Mucosa of rectum (tissue), 2 donors: Measurements from ENCODE around the gene MYH2.

Experiments used
- H3K27ac ChIP-seq, 2 donors: one replicate each; pipeline ENCODE4 v1.7.0; 2013; ENCODE audit warnings: inconsistent platforms in 2 of 2, low read depth in 2 of 2, low read length in 2 of 2
- H3K27me3 ChIP-seq, 2 donors: one replicate each; pipeline ENCODE4 v1.7.0; 2013; ENCODE audit warnings: low read length in 2 of 2; ENCODE audit not compliant: control insufficient read depth in 2 of 2, insufficient read depth in 2 of 2
- H3K36me3 ChIP-seq, 2 donors: one replicate each; pipeline ENCODE4 v1.7.0; 2013; ENCODE audit warnings: low read length in 2 of 2; ENCODE audit not compliant: control insufficient read depth in 2 of 2, insufficient read depth in 2 of 2
- H3K4me1 ChIP-seq, 2 donors: one replicate each; pipeline ENCODE4 v1.7.0; 2013; ENCODE audit warnings: low read length in 2 of 2, mild to moderate bottlenecking in 1 of 2; ENCODE audit not compliant: control insufficient read depth in 2 of 2, insufficient read depth in 2 of 2
- H3K4me3 ChIP-seq, 2 donors: one replicate each; pipeline ENCODE4 v1.7.0; 2013; ENCODE audit warnings: low read length in 2 of 2
- H3K9ac ChIP-seq, 2 donors: one replicate each; pipeline ENCODE4 v1.7.0; 2013; ENCODE audit warnings: low read length in 2 of 2, low read depth in 1 of 2, mild to moderate bottlenecking in 1 of 2
- H3K9me3 ChIP-seq, 2 donors: one replicate each; pipeline ENCODE4 v1.7.0; 2013; ENCODE audit warnings: low read length in 2 of 2; ENCODE audit not compliant: control insufficient read depth in 2 of 2
- donor health status: healthy.
- donor health status: Normal muscosa, but diverticular disease.

MYH2 gene

DNA sequence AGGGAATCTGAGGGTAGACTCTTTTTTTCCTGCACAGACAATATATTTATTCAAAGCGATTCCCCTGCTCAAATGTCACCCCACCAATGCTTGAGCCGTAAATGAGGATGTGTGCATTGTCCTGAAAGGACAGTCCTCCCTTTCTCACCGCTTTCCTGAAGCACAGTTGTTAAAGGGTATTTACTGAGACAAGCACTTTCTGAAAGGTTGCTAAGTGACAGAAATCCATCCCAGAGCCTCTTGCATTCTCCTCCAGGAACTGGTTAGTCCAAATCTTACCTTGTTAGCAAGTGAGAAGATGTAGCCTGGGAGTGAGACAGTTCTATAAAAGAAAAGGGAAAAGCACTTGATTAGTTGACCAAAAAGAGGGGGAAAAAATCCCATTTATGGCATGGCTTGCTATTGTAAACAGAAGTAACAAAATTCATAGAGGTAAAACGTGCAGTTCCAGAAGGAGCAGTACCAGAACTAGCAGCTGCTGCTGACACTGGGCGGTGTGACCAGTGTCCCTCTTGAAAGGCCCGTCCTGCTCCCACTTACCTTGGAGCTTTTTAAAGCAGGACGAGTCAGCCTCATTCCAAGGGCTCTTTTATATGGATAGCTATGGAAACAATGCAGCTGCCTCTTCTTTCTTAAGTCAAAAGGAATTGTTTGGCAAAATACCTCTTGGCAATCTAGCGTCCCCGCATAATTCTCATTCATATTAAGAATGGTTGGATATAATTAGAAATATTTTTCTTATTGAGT is at the start of gene MYH2:
MYH2 (minus strand) TSS at position 563 of the 747 bp plus-strand sequence. CDS start 1,738 bp downstream, outside the sequence.
- Histone ChIP-seq H3K4me3 (no peak within 1 kb of the TSS), H3K4me1 (no peaks in the 10 kb centered on the region), H3K9me3 (no peaks in the 10 kb centered on the region), H3K9ac (no peak within 1 kb of the TSS), H3K27me3 (no peaks in the 10 kb centered on the region), H3K36me3 (no peaks in the 10 kb centered on the region), H3K27ac (no peak within 1 kb of the TSS)

DNA sequence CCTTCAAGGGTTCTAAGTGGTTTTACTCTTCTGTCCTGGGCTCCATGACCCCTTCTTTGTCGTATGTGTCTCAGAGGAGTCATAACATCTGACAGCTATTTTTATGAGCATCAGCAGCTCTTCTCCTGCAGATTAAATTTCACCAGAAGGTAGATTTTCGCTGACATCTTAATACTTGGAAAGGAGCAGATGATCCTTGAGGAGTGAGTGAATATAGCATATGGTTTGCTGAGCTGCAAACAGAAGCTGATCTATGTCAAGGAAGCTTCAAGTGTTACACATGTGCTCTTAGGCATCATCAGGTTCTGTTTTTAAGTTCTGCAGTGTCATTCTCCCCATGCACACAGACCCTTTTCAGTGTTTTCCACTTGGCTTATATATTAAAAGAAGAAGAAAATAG is 49.2 kb upstream of the MYH2 start:
- Histone ChIP-seq H3K36me3 (no peaks in the 10 kb centered on the region), H3K27ac (no peak overlapping the region), H3K4me1 (no peaks in the 10 kb centered on the region), H3K4me3 (no peak overlapping the region), H3K9me3 (no peaks in the 10 kb centered on the region), H3K27me3 (no peaks in the 10 kb centered on the region), H3K9ac (no peak overlapping the region)

DNA sequence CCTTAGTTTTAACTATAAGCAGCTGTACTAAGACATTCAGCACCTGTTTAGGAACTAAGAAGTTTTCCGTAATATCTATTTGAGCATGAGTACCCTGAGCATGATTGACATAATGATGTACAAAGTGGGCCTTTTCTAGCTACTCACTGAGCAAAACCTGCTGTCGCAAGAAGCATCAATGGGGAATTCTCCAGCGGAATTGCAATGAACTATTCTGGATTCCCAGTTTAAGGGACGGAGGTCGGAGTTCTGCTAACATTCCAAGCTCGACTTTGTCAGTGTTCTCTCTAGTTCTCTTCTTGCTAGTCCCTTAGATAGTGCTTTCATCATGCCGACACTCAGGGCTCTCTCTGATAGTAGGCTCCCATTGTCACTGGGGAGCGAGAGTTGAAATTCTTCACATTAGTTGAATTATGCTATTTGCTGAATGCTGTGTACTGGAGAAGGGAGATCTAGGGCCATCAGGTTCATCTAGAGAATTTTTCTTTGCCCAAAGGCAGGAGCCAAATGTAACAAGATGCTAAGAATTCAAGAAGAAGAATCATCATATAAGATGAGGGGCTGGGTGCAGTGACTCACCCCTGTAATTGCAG is 40.2 kb upstream of the MYH2 start:
- Histone ChIP-seq H3K9ac (no peak overlapping the region), H3K27me3 (no peaks in the 10 kb centered on the region), H3K4me3 (no peak overlapping the region), H3K4me1 (no peaks in the 10 kb centered on the region), H3K9me3 (no peaks in the 10 kb centered on the region), H3K27ac (no peak overlapping the region), H3K36me3 (no peaks in the 10 kb centered on the region)

DNA sequence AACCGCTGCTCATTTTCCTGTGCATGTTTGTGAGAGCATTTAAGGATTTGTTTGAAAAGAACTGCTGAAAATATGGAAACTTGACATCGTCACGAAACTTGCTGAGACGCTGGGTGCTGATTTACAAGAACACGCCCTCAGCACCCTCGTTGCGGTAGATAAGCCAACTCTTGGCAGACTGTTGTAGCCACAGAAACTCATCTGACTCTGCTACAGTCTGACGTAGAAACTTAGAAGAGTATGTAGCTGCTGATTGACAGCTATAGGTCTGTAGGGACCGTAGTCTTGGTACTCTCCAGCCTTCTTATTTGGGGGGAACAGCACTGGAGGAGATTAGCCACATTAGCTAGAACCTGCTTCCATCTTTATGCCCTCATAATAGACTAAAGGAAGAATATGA is 36.1 kb upstream of the MYH2 start:
- H3K4me3 ChIP-seq, result no peak overlapping the region
- no peaks in the 10 kb centered on the region for H3K36me3 ChIP-seq
- no peak overlapping the region for H3K27ac ChIP-seq
- no peaks in the 10 kb centered on the region for H3K27me3 ChIP-seq
- no peak overlapping the region for H3K9ac ChIP-seq
- H3K9me3 ChIP-seq, result no peaks in the 10 kb centered on the region
- no peaks in the 10 kb centered on the region for H3K4me1 ChIP-seq

DNA sequence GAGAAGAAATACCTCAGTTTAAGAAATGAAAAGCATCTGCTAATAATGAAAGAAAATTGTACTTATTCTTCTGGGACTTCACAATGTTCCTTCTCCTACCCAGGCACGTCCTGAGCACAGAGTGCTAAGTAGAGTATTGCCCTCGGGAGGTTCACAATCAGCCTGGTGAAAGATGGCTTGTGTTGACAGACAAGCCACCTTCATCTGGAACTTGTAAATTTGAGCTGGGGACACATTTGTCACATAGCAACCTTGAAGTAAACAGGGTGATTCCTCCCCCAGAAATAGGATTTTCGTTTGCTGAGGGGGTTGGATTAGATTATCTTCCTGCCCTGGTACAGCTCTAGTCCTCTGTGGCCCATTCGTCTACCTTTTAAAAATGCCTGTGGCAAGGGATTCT is 34.4 kb upstream of the MYH2 start:
- no peak overlapping the region for H3K9ac ChIP-seq
- H3K27me3 ChIP-seq, result no peaks in the 10 kb centered on the region
- no peak overlapping the region for H3K4me3 ChIP-seq
- H3K9me3 ChIP-seq, result no peaks in the 10 kb centered on the region
- H3K4me1 ChIP-seq, result no peaks in the 10 kb centered on the region
- H3K27ac ChIP-seq, result no peak overlapping the region
- no peaks in the 10 kb centered on the region for H3K36me3 ChIP-seq

DNA sequence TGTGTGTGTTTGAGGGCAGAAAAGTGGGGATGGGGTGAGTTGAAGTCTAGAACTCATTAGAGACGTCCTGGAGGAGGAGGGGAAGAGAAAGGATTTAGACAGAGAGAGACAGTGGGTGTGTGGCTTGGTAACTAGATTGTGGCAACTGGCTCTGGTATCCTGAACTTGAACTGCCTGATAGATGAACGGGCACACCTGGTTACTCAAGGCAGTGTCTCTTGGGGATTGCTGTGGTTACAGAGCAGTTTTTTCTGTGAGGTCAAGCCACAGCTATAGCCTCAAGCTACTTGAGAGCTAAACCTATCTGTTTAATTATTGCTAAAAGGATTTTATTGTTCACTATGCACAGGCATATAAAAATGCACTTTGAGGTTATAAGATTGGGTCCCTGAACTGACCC is 29.8 kb upstream of the MYH2 start:
- no peaks in the 10 kb centered on the region for H3K36me3 ChIP-seq
- no peaks in the 10 kb centered on the region for H3K27me3 ChIP-seq
- H3K27ac ChIP-seq, result no peak overlapping the region
- H3K9me3 ChIP-seq, result no peaks in the 10 kb centered on the region
- no peaks in the 10 kb centered on the region for H3K4me1 ChIP-seq
- H3K4me3 ChIP-seq, result no peak overlapping the region
- no peak overlapping the region for H3K9ac ChIP-seq

DNA sequence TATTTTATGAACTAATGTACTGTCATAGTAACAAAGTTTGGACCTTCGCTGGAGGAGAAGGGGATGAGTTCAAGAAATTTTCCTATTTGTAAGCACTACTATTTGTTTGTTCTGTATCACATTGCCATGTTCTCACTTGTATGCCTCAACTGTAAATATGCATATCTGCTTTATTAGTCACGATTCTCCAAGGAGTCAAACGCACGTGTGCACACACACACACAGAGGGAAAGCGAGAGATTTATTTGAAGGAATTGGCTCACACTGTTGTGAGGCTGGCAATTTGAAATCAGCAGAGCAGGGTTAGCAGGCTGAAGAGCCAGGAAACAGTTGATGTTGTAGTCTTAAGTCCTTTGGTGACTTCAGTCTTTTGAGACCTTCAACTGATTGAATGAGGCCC is 24.9 kb upstream of the MYH2 start:
- Histone ChIP-seq H3K27ac (no peak overlapping the region), H3K4me1 (no peaks in the 10 kb centered on the region), H3K36me3 (no peaks in the 10 kb centered on the region), H3K9me3 (no peaks in the 10 kb centered on the region), H3K4me3 (no peak overlapping the region), H3K27me3 (peaks cover 0 to 2% of the 10 kb centered on the region in 2 donors), H3K9ac (no peak overlapping the region)

DNA sequence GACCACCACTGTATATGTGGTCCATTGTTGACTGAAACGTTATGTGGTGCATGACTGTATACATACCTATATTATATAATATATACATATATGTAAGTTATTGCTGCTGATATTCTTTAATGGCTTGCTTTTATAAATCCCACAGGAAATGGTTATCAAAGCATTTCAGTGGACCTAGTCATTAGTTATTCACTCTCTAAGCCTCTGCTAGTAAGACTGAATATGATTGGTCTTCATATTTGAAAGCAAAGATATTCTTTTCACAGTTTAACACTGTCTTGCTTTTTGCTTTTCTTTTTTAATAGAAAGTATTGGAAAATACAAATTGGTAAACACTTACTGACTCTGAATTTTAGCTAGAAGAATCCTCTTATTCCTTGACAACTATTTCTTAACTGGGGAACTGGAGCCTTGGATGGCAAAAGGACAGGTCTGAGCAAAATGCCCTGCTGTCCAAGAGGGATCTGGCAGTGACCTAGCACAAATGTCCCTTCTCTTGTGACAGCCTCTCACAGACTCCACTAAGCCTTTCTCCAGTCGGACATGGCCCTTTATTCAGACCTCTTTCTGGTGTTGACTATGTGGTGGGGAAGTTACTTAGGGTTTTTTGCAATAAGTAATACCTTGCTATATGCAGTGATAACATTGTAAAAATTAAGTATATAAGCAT is 14.7 kb upstream of the MYH2 start:
- H3K4me1 ChIP-seq, result no peaks in the 10 kb centered on the region
- no peak overlapping the region for H3K4me3 ChIP-seq
- no peaks in the 10 kb centered on the region for H3K36me3 ChIP-seq
- H3K27me3 ChIP-seq, result no peaks in the 10 kb centered on the region
- H3K27ac ChIP-seq, result no peak overlapping the region
- H3K9ac ChIP-seq, result no peak overlapping the region
- H3K9me3 ChIP-seq, result no peaks in the 10 kb centered on the region

DNA sequence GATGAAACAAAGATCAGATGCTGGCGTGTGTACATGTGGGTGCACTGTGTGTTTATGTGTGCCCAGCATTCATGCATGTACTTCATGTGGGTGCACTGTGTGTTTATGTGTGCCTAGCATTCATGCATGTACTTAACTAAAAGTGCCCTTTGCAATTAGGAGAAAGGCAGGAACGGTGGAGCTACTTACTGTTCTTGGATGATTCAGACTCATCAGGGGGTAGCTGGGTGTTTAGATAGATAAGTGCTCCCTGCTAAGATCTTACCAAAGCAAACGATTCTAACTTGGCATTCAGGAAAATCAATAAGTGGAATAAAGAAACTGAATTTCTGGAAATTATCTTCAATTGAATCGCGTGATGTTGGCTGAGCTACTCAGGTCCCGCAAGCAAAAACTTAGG is 8.6 kb upstream of the MYH2 start:
- Histone ChIP-seq H3K4me3 (no peak overlapping the region), H3K36me3 (no peaks in the 10 kb centered on the region), H3K9me3 (no peaks in the 10 kb centered on the region), H3K27ac (no peak overlapping the region), H3K27me3 (no peaks in the 10 kb centered on the region), H3K4me1 (no peaks in the 10 kb centered on the region), H3K9ac (no peak overlapping the region)

DNA sequence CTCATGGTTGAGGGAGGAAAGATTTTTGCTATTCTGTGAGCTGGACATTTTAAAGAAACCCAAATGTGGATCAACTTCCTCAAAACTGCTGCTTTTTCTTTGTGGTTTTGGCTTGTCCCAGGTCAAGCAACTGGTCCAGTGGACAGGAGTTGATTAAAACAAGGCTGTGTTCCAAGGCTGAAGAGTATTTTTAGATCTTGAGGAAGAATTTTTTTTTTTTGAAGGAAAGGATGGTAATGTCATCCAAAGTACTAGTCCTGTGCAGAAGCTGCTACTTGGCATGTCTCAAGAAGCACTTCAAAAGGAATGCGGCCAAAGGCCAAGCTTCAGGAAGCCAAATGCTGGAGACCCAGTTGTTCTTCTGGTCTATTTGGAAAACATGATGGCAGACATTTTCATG is 8.0 kb upstream of the MYH2 start:
- Histone ChIP-seq H3K4me3 (no peak overlapping the region), H3K27me3 (no peaks in the 10 kb centered on the region), H3K4me1 (no peaks in the 10 kb centered on the region), H3K9ac (no peak overlapping the region), H3K27ac (no peak overlapping the region), H3K36me3 (no peaks in the 10 kb centered on the region), H3K9me3 (no peaks in the 10 kb centered on the region)
